Keratinocyte (primary cell): ENCODE data around the gene FHIP1A.

ENCODE experiments used
- CTCF ChIP-seq, 3 experiments: IDR thresholded peaks in 1 of 3; conservative IDR thresholded peaks in 1 of 3; optimal IDR thresholded peaks in 1 of 3; 2 replicates in 2 of 3; 3 replicates in 1 of 3; pipeline versions ENCODE3 to v1.5.1; 2011; ENCODE audit warnings: low read length in 3 of 3, mild to moderate bottlenecking in 3 of 3, moderate library complexity in 2 of 3, control low read depth in 1 of 3, inconsistent platforms in 1 of 3; ENCODE audit not compliant: insufficient read depth in 2 of 3; ENCODE audit errors: extremely low read depth in 1 of 3
- EZH2 ChIP-seq: IDR thresholded peaks from one replicate; pipeline ENCODE4 v1.6.1; 2012; ENCODE audit warnings: inconsistent platforms, mild to moderate bottlenecking, low read length, moderate library complexity

DNA sequence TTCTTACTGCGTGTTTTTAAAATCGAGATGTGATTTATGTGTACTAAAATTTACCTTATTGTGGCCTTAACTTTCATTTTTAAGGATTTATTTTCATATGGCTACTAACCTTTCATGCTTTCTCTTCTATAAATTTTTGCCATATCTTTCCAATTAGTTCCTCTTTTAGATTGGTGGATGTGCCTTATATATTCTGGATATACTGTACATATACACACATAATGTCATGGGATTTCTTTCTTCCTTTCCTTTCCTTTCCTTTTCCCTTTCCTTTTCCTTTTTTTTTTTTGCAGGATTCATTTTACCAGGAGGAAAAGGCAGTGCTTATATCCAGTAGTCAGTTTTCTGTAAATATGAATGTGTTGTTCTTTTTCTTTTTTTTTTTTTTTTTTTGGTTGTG is 37.2 kb downstream of the FHIP1A start:
- no peak for TF ChIP-seq CTCF (optimal IDR thresholded peaks at IDR 0.05 in 1 of 3, IDR thresholded peaks at IDR 0.05 in 1 of 3, conservative IDR thresholded peaks at IDR 0.05 in 1 of 3; ENCODE audit: extremely low read depth in 1 of 3, insufficient read depth in 2 of 3, low read length in 3 of 3)
- TF ChIP-seq EZH2: no peak
